Activated CD4-positive, alpha-beta T cell treated with anti-CD3 and anti-CD28 coated beads, Interleukin-2, amount 50 U/mL, for 48 hours (primary cell): ENCODE results near the gene TPD52L3.
A peak's percentile ranks its signal among the peaks of the same experiment; 100 is the strongest.

Experiments
- DNase-seq, 2 experiments: peaks; one replicate each; pipeline ENCODE4 v3.0.0-alpha.2; 2020

The TPD52L3 gene

DNA sequence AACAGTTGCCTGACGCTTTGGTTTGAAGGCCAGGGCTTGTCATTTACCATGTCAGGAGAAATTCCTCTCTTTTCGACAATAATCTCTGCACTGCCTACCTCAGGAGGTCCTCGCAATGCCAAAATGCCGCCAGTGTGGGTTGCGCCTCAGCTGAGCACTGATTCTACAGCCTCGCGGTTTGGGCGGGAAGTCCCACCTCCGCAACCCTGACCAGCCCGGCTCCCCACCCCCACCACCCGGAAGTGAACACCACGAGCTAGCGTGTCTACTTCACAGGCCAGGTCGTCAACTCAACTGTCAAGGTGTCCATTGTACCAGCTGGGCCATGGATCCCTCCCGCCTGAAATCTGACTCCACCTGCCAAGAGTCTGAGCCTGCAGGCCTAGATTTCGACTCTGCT is at the start of gene TPD52L3:
TPD52L3 (plus strand) TSS at position 273 of the 400 bp plus-strand sequence. CDS start 221 bp downstream, outside the sequence.
- DNase-seq: no peak

DNA sequence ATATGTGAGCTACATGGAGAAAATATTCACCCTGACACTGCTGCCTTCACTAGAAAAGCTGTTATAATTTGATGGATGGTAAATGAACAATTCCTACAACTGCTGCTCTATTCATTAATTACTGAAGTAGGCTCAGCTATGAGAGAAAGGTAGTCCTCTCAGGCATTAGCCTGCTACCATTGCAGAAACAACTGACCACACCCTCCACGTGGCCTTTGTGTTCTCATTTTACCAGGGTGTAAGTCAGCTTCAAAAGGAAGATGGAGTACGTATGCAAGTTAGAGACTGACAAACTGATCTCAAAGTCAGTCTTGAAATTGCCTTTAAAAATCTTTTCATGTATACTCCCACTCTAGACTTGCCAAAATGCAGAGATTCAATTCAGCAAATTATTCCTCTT is 26.3 kb upstream of the TPD52L3 start:
- no peak for DNase-seq

DNA sequence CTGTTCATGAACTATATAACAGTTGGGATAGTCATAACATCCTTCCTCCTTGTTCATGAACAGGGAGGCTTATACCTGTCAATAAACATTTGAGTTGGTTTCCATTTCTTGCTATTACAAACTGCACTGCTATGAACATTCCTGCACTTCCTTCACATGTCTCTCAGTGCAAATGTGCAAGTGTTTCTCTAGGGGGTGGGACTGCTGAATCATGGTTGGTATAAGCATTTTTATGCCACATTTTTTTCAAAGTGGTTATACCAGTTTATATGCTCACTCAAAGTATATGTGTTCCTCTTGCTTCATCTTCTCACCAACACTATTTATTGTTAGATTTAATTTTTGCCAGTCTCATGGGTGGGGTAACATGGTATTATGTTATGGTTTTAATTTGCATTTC is 25.8 kb upstream of the TPD52L3 start:
- DNase-seq: no peak

DNA sequence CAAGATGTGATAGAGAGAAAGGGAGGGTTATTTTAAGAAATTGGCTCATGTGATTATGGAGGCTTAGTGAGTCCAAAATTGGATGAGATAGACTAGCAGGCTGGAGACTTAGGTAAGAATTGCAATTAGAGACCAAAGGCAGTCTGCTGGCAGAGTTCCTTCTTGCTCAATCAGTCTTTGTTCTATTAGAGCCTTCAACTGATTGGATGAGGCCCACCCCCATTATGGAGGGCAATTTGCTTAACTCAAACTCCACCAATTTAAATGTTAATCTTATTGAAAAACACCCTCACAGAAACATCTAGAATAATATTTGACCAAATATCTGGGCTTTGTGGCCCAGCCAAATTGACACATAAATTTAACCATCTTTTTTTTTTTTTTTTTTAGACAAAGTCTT is 23.9 kb upstream of the TPD52L3 start:
- DNase-seq: no peak

DNA sequence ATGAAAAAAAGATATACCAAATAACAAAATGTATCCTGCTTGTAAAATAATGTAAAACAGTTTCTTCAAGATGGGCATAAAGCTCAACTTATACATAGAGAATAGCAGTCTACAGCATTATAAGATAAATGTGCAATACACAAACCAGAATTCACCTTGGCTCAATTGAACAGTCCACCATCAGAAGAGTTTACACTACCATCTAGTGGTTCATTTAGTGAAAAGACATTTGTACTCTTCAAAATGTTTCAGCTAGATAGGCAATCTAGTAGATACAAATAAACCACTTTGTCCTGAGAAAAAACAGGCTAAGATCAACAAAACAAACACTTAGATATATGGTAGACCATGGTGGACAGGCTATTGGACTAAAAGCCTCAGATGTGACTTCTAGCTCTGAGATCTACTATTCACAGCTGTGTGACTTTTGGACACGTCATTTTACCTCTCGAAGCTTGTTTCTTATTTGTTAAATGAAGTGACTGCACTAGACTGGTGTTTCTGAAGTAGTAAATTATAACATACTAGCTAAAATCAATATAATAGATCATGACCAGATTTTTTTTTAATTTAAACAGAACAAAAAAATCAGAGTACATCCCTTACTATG is 22.1 kb upstream of the TPD52L3 start:
- DNase-seq: no peak

DNA sequence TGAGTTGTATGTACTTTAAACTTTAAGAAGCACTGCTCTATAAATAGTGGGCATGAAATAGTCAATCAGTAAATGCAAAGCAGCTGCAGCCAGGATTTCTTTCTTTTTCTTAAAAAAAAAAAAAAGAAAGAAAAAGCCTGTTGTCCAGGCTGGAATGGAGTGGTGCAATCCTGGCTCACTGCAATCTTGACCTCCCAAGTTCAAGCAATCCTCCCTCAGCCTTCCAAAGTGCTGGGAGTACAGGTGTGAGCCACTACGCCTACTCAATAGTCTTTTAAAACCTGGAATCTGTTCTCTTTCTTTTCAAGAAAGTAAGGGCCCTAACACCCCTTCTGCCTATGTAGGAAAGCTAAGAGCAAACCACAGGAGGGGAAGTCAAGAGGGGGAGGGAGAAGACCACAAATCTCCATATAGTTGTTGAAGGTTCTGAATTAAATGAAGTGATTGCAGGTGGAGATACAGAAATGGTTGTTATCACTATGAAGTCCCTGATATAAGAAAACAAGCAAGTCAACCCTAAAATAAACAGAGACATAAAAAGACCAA is 20.6 kb upstream of the TPD52L3 start:
- no peak for DNase-seq

DNA sequence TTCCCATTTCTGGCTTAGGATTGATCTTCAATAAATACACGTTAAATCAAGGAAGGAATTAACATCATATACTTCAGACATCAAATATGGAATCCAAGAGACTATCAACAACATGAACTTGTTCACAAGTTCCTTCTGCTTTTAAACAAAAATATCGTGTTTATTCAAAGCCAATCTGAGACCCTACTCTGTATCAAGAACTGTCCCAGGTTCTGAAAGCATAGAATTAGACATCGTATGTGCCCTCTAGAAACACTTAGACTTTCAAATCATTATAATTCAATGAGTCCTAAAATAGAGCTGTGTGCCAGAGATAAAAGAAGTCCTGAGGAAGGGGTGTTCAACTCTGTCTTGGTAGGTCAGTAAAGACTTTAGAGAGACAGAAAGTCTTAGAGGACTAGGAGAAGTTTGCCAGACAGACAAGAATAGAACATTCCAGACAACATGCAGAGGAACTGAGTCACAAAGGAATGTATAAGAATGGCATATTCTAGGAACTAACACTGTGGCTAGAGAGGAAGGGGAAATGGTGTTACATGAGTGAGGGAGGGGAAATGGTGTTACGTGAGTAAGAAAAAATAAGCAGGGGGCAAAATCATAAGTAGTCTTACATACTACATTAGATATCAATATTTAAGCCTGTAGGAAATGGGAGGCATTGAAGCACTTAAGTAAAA is 2.9 kb downstream of the TPD52L3 start:
- no peak for DNase-seq

DNA sequence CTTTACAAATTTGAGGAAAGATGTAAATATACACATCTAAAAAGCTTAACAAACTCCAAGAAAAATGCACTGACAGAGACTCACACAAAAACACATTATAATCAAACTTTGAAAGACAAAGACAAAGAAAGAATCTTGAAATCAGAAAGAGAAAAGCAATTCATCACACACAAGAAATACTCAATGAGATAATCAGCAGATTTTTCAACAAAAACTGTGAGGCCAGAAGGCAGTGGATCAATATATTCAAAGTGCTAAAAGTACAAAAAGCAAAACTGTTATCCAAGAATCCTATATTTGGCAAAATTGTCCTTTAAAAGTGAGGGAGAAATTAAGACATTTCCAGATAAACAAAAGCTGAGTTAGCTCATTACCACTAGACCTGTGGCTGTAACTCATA is 6.1 kb downstream of the TPD52L3 start:
- no peak for DNase-seq

DNA sequence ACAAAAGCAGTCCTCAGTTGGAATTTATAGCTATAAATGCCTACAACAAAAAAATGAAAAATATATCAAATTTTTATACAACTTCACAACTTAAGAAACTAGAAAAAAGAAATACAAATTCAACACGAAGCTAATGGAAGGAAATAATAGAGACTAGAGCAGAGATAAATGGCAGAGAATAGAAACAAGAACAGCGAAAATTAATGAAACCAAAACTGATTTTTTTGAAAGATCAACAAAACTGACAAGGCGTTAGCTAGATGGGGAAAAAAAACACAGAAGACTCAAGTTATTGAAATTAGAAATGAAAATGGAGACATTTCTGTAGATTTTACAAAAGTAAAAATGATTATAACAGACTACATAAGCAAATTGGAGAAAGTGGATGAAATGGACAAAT is 20.6 kb downstream of the TPD52L3 start:
- no peak for DNase-seq

DNA sequence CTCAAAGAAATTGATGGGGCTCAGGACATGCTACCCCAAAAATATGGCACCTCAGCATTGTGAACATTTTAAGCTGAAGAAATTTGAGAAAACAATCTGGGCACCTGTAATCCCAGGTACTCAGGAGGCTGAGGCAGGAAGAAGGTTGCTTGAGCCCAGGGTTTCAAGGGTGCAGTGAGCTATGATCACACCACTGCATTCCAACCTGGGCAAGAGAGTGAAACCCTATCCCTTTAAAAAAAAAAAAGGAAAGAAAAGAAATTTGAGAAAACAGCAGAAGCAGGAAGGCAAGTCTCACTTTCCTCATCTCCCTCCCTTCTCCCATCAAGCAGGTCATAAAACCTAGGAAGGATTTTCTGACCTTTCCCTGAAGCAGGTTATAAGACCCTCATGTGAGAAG is 23.6 kb downstream of the TPD52L3 start:
- DNase-seq: no peak

DNA sequence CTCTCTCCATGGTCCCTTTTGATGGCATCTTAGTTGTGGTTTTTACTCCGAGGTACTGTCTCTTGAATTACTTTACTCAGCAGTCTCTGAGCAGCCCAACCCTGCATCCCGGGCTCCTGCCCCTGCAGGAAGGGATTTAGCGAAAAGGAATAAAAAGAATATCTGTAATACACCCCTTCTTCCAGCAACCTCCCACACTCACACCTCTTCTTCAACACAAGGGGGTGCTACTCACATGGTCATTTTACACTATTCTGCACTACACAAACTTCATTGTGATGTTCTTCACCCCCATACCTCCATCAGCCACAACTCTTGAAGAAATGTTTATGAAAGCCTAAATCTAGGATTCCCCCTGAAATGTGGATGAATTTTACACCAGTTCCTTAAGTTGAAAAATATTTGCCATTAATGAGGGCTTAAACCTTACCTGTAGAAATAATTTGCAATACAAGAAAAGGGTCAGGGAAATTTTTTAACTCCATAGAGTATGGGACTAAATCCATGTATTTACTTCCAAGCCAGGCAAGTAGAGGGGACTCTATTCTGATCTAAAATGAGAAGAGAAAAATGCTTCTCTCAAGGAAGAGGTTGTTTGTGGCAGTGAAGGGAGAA is 26.0 kb downstream of the TPD52L3 start:
- DNase-seq: peak in 1 of 2 experiments; percentile 19

DNA sequence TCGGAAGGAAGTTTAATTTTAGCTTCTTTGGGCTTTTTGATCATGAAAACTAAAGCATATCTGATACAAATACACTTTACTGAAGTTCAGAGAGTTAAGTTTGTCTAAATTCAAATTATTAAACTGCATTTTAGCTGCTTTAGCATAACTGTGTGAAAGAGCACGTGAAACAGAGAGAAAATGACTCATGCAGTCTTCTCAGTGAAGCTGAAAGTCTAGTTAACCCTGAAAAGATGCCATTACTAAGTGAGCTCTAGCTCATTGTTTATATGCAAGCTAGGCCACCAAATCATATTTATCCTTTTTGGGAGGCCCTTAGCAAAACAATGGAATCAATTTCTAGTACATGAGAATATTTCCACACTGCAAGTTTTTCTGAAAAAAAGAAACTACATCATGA is 27.6 kb downstream of the TPD52L3 start:
- DNase-seq: no peak

DNA sequence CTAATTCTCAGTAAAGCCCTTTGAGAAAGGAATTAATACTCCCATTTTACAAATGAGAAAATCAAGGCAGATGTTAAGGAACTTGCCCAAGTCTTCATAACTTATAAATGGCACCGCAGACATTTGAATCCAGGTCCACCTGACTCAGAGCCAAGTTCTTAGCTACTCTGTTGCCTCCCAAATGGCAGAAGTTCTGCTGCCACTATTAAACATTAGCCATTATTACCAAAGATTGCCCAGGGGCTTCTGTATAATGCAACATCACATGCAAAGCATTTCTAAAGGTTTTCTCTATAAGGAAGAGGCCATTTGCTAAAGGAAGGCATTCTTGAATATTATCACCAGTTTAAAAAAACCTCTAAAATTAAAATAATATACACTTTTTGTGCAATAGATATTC is 28.3 kb downstream of the TPD52L3 start:
- DNase-seq: no peak

DNA sequence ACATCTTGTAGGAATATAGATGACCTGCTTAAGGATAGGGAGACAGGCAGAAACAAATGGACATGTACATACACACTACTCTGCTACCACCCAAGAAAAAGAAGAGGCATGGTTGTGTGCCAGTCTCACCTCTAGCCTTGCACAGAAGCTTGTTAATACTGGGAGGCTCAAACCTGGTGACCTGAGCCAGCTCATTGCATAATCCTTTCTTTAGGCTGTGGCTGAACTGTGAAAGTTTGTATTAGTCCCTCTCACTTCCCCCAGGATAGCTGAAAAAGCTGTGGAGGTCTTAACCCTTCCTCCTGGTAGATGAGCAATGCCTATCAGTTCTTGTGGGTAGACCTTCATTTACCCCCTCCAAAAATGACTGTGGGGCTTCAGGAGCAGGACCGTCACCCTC is 28.7 kb downstream of the TPD52L3 start:
- no peak for DNase-seq

DNA sequence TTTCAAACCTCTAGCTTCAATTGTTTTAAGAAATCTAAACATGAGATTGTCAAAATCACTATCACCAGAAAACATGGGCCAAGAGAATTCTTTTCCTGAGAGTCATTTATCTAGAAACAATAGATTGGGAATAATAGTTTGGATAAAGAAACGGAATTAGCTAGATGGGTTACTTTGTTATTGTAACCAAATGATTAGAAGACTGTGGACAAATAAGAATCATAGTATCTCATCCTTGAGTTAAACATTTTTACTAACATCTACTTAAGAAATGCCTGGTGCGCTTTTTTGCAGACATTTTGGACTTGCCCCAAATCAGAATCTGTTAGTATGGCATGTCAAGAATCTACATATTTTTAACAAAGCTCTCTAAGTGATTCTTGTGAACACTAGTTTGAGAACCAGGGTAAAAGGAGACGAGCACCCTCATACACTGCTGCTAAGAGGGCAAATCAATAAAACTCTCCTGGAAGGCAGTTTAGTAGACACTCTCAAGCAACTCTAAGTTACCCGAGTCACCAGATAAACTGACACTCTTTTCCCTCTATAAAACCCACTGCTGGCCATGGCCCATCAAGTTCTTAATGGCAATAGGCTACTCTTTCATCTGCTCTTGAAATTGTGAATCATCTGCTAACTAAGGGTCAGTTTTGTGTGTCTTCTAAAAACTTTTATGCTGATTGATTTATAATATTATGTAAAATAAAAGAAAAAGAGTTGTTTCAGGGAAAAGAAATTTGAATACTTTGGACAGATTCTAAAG is 39.1 kb downstream of the TPD52L3 start:
- DNase-seq: no peak

DNA sequence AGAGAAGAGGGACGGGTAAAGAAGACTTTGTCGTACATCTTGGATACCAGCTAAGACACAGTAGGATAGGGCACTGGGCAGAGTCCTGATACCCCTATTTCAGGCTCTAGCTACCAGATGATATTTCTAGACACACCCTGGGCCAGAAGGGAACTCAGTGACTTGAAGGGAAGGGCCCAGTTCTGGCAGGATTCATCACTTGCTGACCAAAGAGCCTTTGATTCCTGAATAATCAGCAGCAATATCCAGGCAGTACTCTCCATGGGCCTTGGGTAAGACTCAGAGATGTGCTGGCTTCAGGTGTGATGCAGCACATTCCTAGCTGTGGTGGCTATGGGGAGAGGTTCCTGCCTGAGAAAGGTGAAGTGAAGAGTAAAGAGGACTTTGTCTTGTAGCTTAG is 40.7 kb downstream of the TPD52L3 start:
- DNase-seq: no peak
